IMR-90 (cell line): ENCODE results near the gene KRT7. TPM values are rescaled to one million over a fixed set of nuclear protein-coding genes. Genes with fewer than 3 reads are reported as not detected.

Experiments
- ATAC-seq: fragments of 200-7000 bp; cut with Tn5 transposase; 2 replicates; pipeline ENCODE4 v1.9.1; 2020; ENCODE audit warnings: low read depth, mild to moderate bottlenecking, moderate library complexity
- BruUV-seq: library from RNA; stranded (reverse); fragments of 400-500 nt; replicated peaks from 2 replicates; lab custom pipeline; 2021; lab: Mats Ljungman, UMichigan
- CTCF ChIA-PET: fragments of 300-600 bp; formaldehyde crosslinking; extraction: SDS; loops from one replicate; lab custom pipeline; 2021; ENCODE audit warnings: antibody characterized with exemption; lab: Yijun Ruan, JAX
- POLR2A ChIA-PET: fragments of 300-600 bp; sonication (Branson Sonifier 250); formaldehyde crosslinking; loops from one replicate; lab custom pipeline; 2022; ENCODE audit warnings: antibody characterized with exemption; ENCODE audit not compliant: unreplicated experiment; lab: Charles Lee
- DNase-seq: peaks from one replicate; pipeline ENCODE4 v3.0.0; 2013
- H2AFZ ChIP-seq: replicated peaks from 2 replicates; pipeline ENCODE3; 2013; ENCODE audit warnings: low read length, mild to moderate bottlenecking; ENCODE audit not compliant: poor library complexity
- H2AK5ac ChIP-seq: 2 replicates; pipeline ENCODE4 v1.6.1; 2013; ENCODE audit warnings: low read depth, low read length, inconsistent platforms
- H2AK9ac ChIP-seq: replicated peaks from 2 replicates; pipeline ENCODE3; 2013; ENCODE audit warnings: mild to moderate bottlenecking, low read depth, low read length, moderate library complexity; ENCODE audit not compliant: poor library complexity
- H2BK120ac ChIP-seq: 2 replicates; pipeline ENCODE4 v1.6.1; 2013; ENCODE audit warnings: low read depth, low read length, inconsistent platforms
- H2BK15ac ChIP-seq: 3 replicates; pipeline ENCODE4 v1.6.1; 2013; ENCODE audit warnings: low read depth, low read length, inconsistent platforms
- H2BK20ac ChIP-seq: 2 replicates; pipeline ENCODE4 v1.6.1; 2013; ENCODE audit warnings: low read depth, mild to moderate bottlenecking, inconsistent platforms, low read length, moderate library complexity
- H2BK5ac ChIP-seq: 2 replicates; pipeline ENCODE4 v1.6.1; 2013; ENCODE audit warnings: mild to moderate bottlenecking, low read depth, low read length, inconsistent platforms; ENCODE audit not compliant: poor library complexity, severe bottlenecking
- H3K14ac ChIP-seq: replicated peaks from 2 replicates; pipeline ENCODE4 v1.6.1; 2013; ENCODE audit warnings: low read depth, low read length, inconsistent platforms
- H3K18ac ChIP-seq: 2 replicates; pipeline ENCODE4 v1.6.1; 2013; ENCODE audit warnings: low read depth, low read length, control low read depth
- H3K23ac ChIP-seq: 2 replicates; pipeline ENCODE4 v1.6.1; 2013; ENCODE audit warnings: low read depth, low read length, inconsistent platforms
- H3K27ac ChIP-seq: 2 replicates; pipeline ENCODE4 v1.5.1; 2013; ENCODE audit warnings: mild to moderate bottlenecking, control low read depth, low read length; ENCODE audit not compliant: insufficient read depth
- H3K27me3 ChIP-seq: 2 replicates; pipeline ENCODE4 v1.6.1; 2013; ENCODE audit warnings: low read length; ENCODE audit not compliant: control insufficient read depth, insufficient read depth
- H3K36me3 ChIP-seq: 2 replicates; pipeline ENCODE4 v1.6.1; 2013; ENCODE audit warnings: low read length, mixed read lengths; ENCODE audit not compliant: control insufficient read depth, insufficient read depth
- H3K4ac ChIP-seq: 2 replicates; pipeline ENCODE4 v1.6.1; 2013; ENCODE audit warnings: low read depth, low read length, inconsistent platforms
- H3K4me1 ChIP-seq: 2 replicates; pipeline ENCODE4 v1.6.1; 2013; ENCODE audit warnings: low read length, mixed read lengths; ENCODE audit not compliant: control insufficient read depth, insufficient read depth
- H3K4me2 ChIP-seq: 2 replicates; pipeline ENCODE4 v1.6.1; 2013; ENCODE audit warnings: low read depth, mild to moderate bottlenecking, control low read depth, low read length, moderate library complexity
- H3K4me3 ChIP-seq: 2 replicates; pipeline ENCODE4 v1.5.1; 2013; ENCODE audit warnings: low read depth, mild to moderate bottlenecking, control low read depth, low read length, moderate library complexity; ENCODE audit not compliant: insufficient read depth
- H3K56ac ChIP-seq: 2 replicates; pipeline ENCODE4 v1.6.1; 2013; ENCODE audit warnings: low read length, inconsistent platforms; ENCODE audit not compliant: insufficient read depth; ENCODE audit errors: extremely low read depth
- H3K79me1 ChIP-seq, 2 experiments: 2 replicates each; pipeline ENCODE4 v1.6.1; 2013; ENCODE audit warnings: low read length in 2 of 2, inconsistent platforms in 1 of 2, low read depth in 1 of 2
- H3K9ac ChIP-seq: 2 replicates; pipeline ENCODE4 v1.6.1; 2013; ENCODE audit warnings: low read depth, low read length, control low read depth
- H3K9me1 ChIP-seq: 2 replicates; pipeline ENCODE4 v1.6.1; 2013; ENCODE audit warnings: low read length, inconsistent platforms; ENCODE audit not compliant: insufficient read depth
- H3K9me3 ChIP-seq: 2 replicates; pipeline ENCODE4 v1.6.1; 2013; ENCODE audit warnings: low read length; ENCODE audit not compliant: control insufficient read depth, insufficient read depth
- H4K20me1 ChIP-seq: 2 replicates; pipeline ENCODE4 v1.6.1; 2013; ENCODE audit warnings: low read length, inconsistent platforms; ENCODE audit not compliant: insufficient read depth
- H4K5ac ChIP-seq: 2 replicates; pipeline ENCODE4 v1.6.1; 2013; ENCODE audit warnings: mild to moderate bottlenecking, low read depth, low read length, control low read depth
- H4K8ac ChIP-seq, 2 experiments: 2 replicates each; pipeline ENCODE4 v1.6.1; 2013; ENCODE audit warnings: low read depth in 2 of 2, low read length in 2 of 2, control low read depth in 1 of 2, inconsistent platforms in 1 of 2
- H4K91ac ChIP-seq: 2 replicates; pipeline ENCODE4 v1.6.1; 2013; ENCODE audit warnings: low read depth, low read length, inconsistent platforms; ENCODE audit not compliant: insufficient read depth
- BHLHE40 ChIP-seq: fragments of 150-350 bp; IDR thresholded peaks from 2 replicates; pipeline ENCODE4 v1.6.1; 2016; ENCODE audit warnings: mild to moderate bottlenecking, low read depth, low read length
- CEBPB ChIP-seq: IDR thresholded peaks from 2 replicates; pipeline ENCODE4 v1.6.1; 2012; ENCODE audit warnings: low read depth, low read length, improper control_type of control experiment
- CHD1 ChIP-seq: IDR thresholded peaks from 2 replicates; pipeline ENCODE4 v1.6.1; 2012; ENCODE audit warnings: low read depth, low read length, improper control_type of control experiment
- FOS ChIP-seq: fragments of 150-350 bp; IDR thresholded peaks from 2 replicates; pipeline ENCODE4 v1.6.1; 2016; ENCODE audit warnings: low read depth, low read length
- MAZ ChIP-seq: IDR thresholded peaks from 2 replicates; pipeline ENCODE4 v1.6.1; 2012; ENCODE audit warnings: low read depth, mild to moderate bottlenecking, low read length, improper control_type of control experiment, moderate library complexity, borderline replicate concordance
- NFE2L2 ChIP-seq: fragments of 150-350 bp; IDR thresholded peaks from 2 replicates; pipeline ENCODE4 v1.6.1; 2016; ENCODE audit warnings: low read depth, mild to moderate bottlenecking, low read length
- POLR2A ChIP-seq: IDR thresholded peaks from 2 replicates; pipeline ENCODE4 v1.6.1; 2012; ENCODE audit warnings: mild to moderate bottlenecking, low read depth, low read length
- RAD21 ChIP-seq: IDR thresholded peaks from 2 replicates; pipeline ENCODE4 v1.6.1; 2012; ENCODE audit warnings: low read length, improper control_type of control experiment
- RCOR1 ChIP-seq: IDR thresholded peaks from 2 replicates; pipeline ENCODE4 v1.6.1; 2012; ENCODE audit warnings: mild to moderate bottlenecking, low read length, improper control_type of control experiment; ENCODE audit not compliant: insufficient replicate concordance
- RFX5 ChIP-seq: IDR thresholded peaks from 2 replicates; pipeline ENCODE4 v1.8.0; 2012; ENCODE audit warnings: low read depth, mild to moderate bottlenecking, low read length, moderate library complexity
- SMC3 ChIP-seq: fragments of 150-350 bp; IDR thresholded peaks from 2 replicates; pipeline ENCODE4 v1.6.1; 2016; ENCODE audit warnings: low read depth, mild to moderate bottlenecking, antibody characterized with exemption, low read length, moderate library complexity
- WGBS, 2 experiments: methylation state at CpG; one replicate each; pipeline versions ENCODE4 v1.1.5 to v1.1.7; 2013; ENCODE audit warnings: missing lambda C conversion rate in 2 of 2; ENCODE audit not compliant: insufficient read length in 1 of 2; ENCODE audit errors: extremely low coverage in 2 of 2; 5-methylcytosine and 5-hydroxymethylcytosine counted together
- dilution Hi-C: fragments of 300-500 bp; cut with HindIII; formaldehyde crosslinking; loops from one replicate; pipeline ENCODE4 v1.14.3; 2018; ENCODE audit warnings: low sequenced_read_pairs; ENCODE audit not compliant: unreplicated experiment
- in situ Hi-C: fragments of 300-500 bp; cut with MboI; formaldehyde crosslinking; loops from 3 replicates; pipeline ENCODE4 v1.14.3; 2019; ENCODE audit warnings: low sequenced_read_pairs, inconsistent platforms, mixed read lengths
- intact Hi-C: fragments of 100-400 bp; cut with micrococcal nuclease; formaldehyde crosslinking; loops from 2 replicates; pipeline ENCODE4 v1.10.0; 2022
- polyA plus RNA-seq, 3 experiments: library from polyadenylated mRNA; depleted of rRNA; stranded (reverse); fragments of >200 nt; gene quantifications; 2 replicates each; pipeline ENCODE4 v1.2.3, GENCODE V29; 2012; ENCODE audit warnings: low replicate concordance in 1 of 3
- total RNA-seq: library from RNA; depleted of rRNA; stranded (reverse); fragments of >200 nt; gene quantifications from 2 replicates; pipeline ENCODE4 v1.2.3, GENCODE V29; 2012
- TF ChIP-seq, protein P1 (sequence below): fragments of 150-350 bp; IDR thresholded peaks from 2 replicates; pipeline ENCODE4 v1.6.1; 2016; ENCODE audit warnings: low read depth, mild to moderate bottlenecking, low read length, moderate library complexity, borderline replicate concordance
- TF ChIP-seq, protein P2 (sequence below): fragments of 150-350 bp; IDR thresholded peaks from 2 replicates; pipeline ENCODE4 v1.6.1; 2017; ENCODE audit warnings: mild to moderate bottlenecking, antibody characterized with exemption, low read length, low read depth

KRT7 gene
- total and polyA plus RNA-seq, 2 of the 4 experiments (the other 2 are of a cell fraction) = 0.54 to 1.7 TPM

DNA sequence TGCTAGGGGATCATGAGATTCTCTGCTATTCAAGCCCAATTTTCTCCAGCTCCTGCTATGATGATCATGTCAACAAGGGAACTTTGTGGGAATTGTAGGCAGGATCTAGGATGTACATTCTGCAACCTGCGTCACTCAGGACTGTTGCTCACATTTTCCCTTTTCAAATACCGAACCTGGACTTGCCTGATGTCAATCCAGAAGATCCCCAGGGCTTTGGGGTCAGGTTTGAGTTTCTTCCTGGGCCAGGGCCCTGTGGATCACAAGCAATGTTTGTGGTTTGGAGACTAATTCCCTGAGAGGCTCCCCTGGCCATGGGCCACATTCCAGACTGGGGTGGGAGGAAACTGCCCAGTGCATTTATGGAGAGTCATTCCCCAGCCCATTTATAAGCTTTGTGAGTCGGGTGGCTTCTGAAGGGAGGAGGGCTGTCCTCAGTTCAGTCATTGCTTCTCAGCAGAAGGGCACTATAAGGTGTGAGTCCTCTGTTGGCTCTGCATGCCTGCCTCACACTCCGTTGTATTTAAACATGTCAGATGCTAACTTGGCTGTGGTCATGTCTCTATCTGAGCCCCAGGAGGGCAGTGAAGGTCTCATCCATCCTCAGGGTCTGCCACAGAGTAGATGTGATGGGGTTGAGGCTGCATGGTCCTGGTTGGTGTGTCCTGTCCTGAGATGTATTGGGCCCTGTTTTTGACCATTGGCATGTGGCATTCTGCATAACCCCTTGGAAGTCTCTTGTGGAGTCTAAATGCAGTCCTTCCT, 47.9 kb downstream of the KRT7 start:
- intact Hi-C loops (loop anchor here (2.0 to 10.0 kb wide), 2 partner anchors 68 to 594 kb away; no protein-coding TSS in a partner anchor), in situ Hi-C loops (no loop called here), dilution Hi-C loops (no loop called here)
- Histone ChIP-seq H2AK9ac (peak overlapping the region; percentile 95), H2BK20ac (peak overlapping the region; percentile 99), H2BK5ac (peak overlapping the region; percentile 93), H2BK120ac (peak overlapping the region; percentile 99), H3K4me3 (no peak overlapping the region), H3K23ac (peak overlapping the region; percentile 98), H3K79me1 (peaks cover 0 to 8% of the 10 kb centered on the region in 2 experiments; a peak in 1 of 4 replicates), H4K20me1 (peaks cover 5% of the 10 kb centered on the region; the same call in 1 of the 2 replicates), H3K27me3 (no peaks in the 10 kb centered on the region), H3K4me2 (peak overlapping the region; percentile 35), H4K8ac (peak overlapping the region; percentile 90 to 99), H3K9ac (peak overlapping the region; percentile 62), H3K4ac (peak overlapping the region; percentile 100), H4K91ac (peak overlapping the region; percentile 100), H3K4me1 (peaks cover 24% of the 10 kb centered on the region), H4K5ac (peak overlapping the region; percentile 73), H3K14ac (peak overlapping the region; percentile 93), H3K36me3 (no peaks in the 10 kb centered on the region), H2BK15ac (peak overlapping the region; percentile 77; the same call in 2 of the 3 replicates), H3K9me1 (peaks cover 53% of the 10 kb centered on the region), H3K9me3 (no peaks in the 10 kb centered on the region), H2AFZ (peak overlapping the region; percentile 36), H3K27ac (peak overlapping the region; percentile 91), H3K56ac (peak overlapping the region; percentile 99), H3K18ac (peak overlapping the region; percentile 87), H2AK5ac (peak overlapping the region; percentile 98)
- CTCF ChIA-PET = interaction anchor here (0.6 to 2.1 kb wide), 4 partner anchors 11 to 123 kb away, joined by 3 to 9 read pairs (median 4); no protein-coding TSS in a partner anchor
- DNase-seq (peak; percentile 97), ATAC-seq (peak; percentile 66)
- POLR2A ChIA-PET = no interaction called here
- no CpG with 5 or more reads among the region's 4 CpGs for WGBS, 2 experiments
- BruUV-seq = no TSS peak
- TF ChIP-seq, protein P1, sequence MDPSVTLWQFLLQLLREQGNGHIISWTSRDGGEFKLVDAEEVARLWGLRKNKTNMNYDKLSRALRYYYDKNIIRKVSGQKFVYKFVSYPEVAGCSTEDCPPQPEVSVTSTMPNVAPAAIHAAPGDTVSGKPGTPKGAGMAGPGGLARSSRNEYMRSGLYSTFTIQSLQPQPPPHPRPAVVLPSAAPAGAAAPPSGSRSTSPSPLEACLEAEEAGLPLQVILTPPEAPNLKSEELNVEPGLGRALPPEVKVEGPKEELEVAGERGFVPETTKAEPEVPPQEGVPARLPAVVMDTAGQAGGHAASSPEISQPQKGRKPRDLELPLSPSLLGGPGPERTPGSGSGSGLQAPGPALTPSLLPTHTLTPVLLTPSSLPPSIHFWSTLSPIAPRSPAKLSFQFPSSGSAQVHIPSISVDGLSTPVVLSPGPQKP = no peak
- TF ChIP-seq SMC3 = peak; percentile 20; the same call in 1 of the 2 replicates
- TF ChIP-seq RAD21 = peak; percentile 19; the same call in 1 of the 2 replicates
- TF ChIP-seq CHD1 = 0 out of 2 replicates have a peak, but pooled peaks have one; percentile 80
- TF ChIP-seq, protein P2, sequence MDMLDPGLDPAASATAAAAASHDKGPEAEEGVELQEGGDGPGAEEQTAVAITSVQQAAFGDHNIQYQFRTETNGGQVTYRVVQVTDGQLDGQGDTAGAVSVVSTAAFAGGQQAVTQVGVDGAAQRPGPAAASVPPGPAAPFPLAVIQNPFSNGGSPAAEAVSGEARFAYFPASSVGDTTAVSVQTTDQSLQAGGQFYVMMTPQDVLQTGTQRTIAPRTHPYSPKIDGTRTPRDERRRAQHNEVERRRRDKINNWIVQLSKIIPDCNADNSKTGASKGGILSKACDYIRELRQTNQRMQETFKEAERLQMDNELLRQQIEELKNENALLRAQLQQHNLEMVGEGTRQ = no peak
- TF ChIP-seq CEBPB = peak; percentile 1; the same call in 1 of the 2 replicates
- TF ChIP-seq BHLHE40 = peak; percentile 44
- peak; percentile 25; the same call in 1 of the 2 replicates for TF ChIP-seq FOS
- peak; percentile 67 for TF ChIP-seq RCOR1
- peak; percentile 56; the same call in 1 of the 2 replicates for TF ChIP-seq NFE2L2
- no peak for TF ChIP-seq RFX5
- TF ChIP-seq MAZ = no peak; the same call in 1 of the 2 replicates
- peak; percentile 72 for TF ChIP-seq POLR2A
